Measurements from ENCODE around the gene FRRS1. TPM values are rescaled to one million over a fixed set of nuclear protein-coding genes. Genes with fewer than 3 reads are reported as not detected.
A peak's percentile ranks its signal among the peaks of the same experiment; 100 is the strongest.

Gene FRRS1
- total RNA-seq, 1 donor from 2014 or later: 2.7 TPM

DNA sequence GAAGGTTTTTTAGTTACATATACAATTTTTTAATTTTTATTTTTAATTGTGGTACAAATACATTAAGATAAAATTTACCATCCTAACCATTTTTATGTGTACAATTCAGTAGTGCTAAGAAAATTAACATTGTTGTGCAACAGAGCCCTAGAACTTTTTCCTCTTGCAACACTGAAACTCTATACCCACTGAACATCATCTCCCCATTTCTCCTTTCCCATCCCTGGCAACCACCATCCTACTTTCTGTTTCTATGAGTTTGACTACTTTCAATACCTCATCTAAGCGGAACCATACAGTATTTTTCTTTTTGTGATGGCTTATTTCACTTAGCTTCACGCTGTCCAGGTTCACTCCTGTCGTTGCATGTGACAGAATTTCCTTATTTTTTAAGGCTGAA, 66.4 kb downstream of the FRRS1 start:
- intact Hi-C loops (cut with DNase I): loop anchor here (10.0 kb wide), 1 partner anchor 165 kb away; no protein-coding TSS in a partner anchor
- ATAC-seq (ENCODE audit: poor library complexity): no peak
- DNase-seq: no peak

GRCh38 chr1:99697580-99697979, 68.9 kb downstream of the FRRS1 start:
- ATAC-seq (ENCODE audit: poor library complexity): no peak
- DNase-seq: no peak
- intact Hi-C loops (cut with DNase I): no loop called here

DNA sequence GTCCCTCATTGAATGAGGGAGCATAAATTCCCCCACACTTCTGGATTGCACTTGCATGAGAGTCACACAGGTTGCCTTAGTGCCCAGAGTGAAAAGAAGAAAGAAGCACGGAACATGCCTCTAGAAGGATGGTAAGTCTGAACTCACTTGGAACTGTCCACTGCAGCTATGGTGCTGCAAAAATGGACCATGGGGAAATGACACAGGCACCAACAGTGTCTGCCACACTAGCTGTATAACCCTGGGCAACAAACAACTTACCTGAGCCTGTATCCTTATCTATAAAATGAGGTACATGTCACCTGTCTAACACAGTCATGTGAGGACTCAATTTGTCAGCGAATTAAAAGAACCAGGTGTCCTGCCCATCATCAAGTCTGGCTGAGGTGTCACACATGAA, 69.8 kb downstream of the FRRS1 start:
- intact Hi-C loops (cut with DNase I): no loop called here
- ATAC-seq (ENCODE audit: poor library complexity) (peak; percentile 38), DNase-seq (no peak)

GRCh38 chr1:99691175-99691574, 75.3 kb downstream of the FRRS1 start:
- ATAC-seq (ENCODE audit: poor library complexity): peak; percentile 38
- intact Hi-C loops (cut with DNase I): no loop called here
- DNase-seq: no peak

DNA sequence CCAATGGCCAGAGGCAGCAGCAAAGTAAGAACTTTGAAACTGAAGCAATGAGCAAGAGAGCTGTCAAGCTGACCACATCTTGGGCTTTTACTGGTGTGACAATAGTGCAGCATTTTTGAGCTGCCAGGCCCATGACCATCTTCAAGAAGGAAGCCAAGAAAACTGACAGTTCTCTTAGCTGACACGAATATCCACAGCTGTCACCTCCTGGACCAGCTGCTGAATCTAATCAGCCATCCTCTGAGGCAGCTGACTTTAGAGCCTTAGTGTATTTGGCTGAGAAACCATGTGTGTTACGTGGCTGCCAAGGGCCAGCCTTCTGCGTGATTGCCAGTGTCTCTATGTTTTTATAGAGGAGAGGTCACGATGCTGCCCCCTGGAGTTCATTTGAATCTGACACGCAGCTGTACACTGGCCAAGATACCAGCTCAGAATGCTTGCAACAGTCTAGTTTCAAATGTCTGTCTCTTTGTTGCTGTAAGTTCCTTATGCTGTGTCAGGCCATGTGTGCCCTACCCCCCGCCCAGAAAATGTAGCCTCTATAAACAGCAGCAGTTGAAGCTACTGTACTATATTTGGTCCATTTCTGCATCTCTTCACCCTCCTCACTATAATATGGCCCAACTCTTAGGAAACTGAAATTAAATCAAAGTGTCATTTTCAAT, 80.8 kb downstream of the FRRS1 start:
- intact Hi-C loops (cut with DNase I): loop anchor here (5.0 kb wide), 1 partner anchor 38 kb away; the partner anchor contains the start of gene PALMD
- ATAC-seq (ENCODE audit: poor library complexity) (peak; percentile 90), DNase-seq (peak; percentile 85)

- intact Hi-C loops (cut with DNase I): no loop called here
- DNase-seq (no peak), ATAC-seq (ENCODE audit: poor library complexity) (no peak)
Observed at GRCh38 chr1:99682291-99682751, 84.1 kb downstream of the FRRS1 start.

- ATAC-seq (ENCODE audit: poor library complexity) (peak; percentile 18), DNase-seq (peak; percentile 40)
- intact Hi-C loops (cut with DNase I): no loop called here
Observed at GRCh38 chr1:99681583-99681982, 84.9 kb downstream of the FRRS1 start.

DNA sequence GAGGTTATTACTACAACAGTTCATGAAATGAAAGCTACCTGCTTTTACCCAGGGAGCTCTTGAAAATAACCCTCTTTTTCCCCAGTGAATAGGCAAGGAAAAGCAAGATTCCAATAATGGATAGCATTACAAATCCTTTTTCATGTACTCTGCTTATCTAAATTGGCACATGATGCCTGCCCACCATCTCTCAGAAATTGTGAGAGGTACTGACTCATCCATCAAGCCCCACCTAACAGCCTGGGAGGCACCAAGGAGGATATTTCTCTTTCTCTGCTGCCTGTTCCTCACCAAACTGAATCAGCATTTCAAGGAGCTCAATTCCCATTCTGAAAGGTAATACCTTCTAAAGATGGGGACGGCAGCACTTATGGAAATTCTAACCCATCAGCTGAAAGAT, 86.2 kb downstream of the FRRS1 start:
- DNase-seq (no peak), ATAC-seq (ENCODE audit: poor library complexity) (no peak)
- intact Hi-C loops (cut with DNase I): no loop called here

DNA sequence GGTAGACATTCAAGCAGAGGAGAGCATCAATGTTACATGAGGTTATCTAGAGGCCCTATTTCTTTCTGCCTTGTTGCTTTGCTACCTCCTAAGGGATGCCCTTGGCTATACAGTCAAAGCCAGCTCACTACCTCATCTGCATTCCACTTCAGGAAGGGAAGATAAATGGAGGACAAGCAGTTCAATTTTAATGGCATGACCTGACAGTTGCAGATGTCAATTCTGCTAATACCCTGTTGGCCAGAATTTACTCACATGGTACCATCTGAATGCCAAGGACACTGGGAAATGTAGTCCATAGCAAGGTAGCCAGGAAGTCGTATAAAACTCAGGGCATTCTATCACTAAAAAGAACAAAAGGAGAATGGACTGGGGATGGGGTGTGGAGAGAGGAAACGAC, 89.0 kb downstream of the FRRS1 start:
- intact Hi-C loops (cut with DNase I): no loop called here
- no peak for DNase-seq
- peak; percentile 57 for ATAC-seq (ENCODE audit: poor library complexity)

GRCh38 chr1:99676876-99677275, 89.6 kb downstream of the FRRS1 start:
- no peak for ATAC-seq (ENCODE audit: poor library complexity)
- intact Hi-C loops (cut with DNase I): no loop called here
- no peak for DNase-seq

DNA sequence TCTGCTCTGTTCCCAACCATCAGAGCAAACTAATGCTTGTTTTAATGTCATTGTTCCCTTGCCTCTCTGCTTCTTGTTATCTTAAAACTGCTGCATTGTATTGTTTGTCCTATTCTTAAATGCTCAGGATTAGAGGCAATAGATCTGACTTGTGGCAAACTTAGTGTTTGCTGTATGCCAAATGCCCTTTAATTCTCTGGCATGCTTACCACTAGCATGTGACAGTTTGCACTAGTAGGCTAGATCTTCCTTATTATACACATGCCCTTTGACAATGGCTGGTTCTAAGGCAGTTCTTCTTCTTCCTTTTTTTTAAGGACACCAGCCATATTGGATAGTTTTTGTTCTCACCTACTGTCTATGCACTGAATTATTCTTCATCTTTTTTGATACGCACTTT, 90.4 kb downstream of the FRRS1 start:
- intact Hi-C loops (cut with DNase I): no loop called here
- ATAC-seq (ENCODE audit: poor library complexity): peak; percentile 16

DNA sequence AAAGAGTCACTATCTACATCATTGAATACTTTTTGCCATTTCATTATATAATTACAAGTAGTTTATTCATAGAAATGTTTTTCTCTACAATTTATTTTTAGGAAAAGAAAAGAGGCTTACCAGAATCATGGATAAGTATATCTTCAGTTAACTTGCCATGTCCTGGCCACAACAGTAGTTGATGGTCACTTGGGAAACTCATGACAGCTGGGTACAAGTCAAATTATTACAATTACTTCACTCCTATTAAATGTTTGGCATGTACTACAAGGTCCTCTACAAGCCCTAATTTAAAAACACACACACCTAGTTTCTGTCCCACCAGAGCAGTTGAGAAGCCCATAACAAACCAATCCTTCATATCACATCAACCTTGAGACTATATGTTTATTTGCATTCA, 91.1 kb downstream of the FRRS1 start:
- DNase-seq: no peak
- ATAC-seq (ENCODE audit: poor library complexity): peak; percentile 19
- intact Hi-C loops (cut with DNase I): no loop called here

More for the DNA sequence above, 90.4 kb downstream of the FRRS1 start:
- no peak for DNase-seq

- intact Hi-C loops (cut with DNase I): no loop called here
- no peak for ATAC-seq (ENCODE audit: poor library complexity)
- no peak for DNase-seq
Observed at GRCh38 chr1:99674115-99675064, 92.0 kb downstream of the FRRS1 start.

GRCh38 chr1:99673315-99673714, 93.1 kb downstream of the FRRS1 start:
- intact Hi-C loops (cut with DNase I): loop anchor here (2.0 kb wide), 1 partner anchor 25 kb away; no protein-coding TSS in a partner anchor
- ATAC-seq (ENCODE audit: poor library complexity) (no peak), DNase-seq (no peak)

DNA sequence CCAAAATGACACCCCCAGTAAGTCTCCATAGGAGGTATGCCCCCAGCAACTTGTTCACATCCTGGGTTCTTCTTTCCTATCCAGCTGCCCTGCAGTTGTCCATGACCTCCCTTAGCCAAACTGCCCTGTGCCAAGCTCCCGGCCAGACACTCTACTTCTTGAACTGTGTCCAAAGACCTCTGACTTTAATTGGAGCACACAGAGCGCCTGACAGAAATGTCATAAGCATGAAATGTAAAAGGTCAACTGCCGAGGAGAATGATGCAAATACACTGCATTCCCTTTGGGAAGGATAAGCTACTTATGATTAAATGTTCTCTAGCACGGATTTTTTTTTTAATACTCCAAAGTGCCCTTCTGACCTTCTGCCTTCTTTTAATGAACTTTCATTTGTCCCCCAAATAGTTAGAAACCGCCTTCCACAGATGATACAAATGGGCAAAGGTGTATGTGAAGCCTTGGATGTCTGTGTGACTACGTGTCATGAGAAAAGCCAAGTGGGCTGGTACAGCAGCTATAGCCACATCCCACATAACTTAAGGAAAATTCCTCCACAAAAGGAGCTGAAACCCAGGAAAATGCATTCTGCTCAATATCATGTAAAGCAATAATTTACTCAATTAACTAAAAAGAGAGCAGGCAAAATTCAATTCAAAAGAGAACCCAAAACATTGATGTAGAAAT, 93.8 kb downstream of the FRRS1 start:
- ATAC-seq (ENCODE audit: poor library complexity) (peak; percentile 81), DNase-seq (peak; percentile 56)
- intact Hi-C loops (cut with DNase I): loop anchor here (2.0 kb wide), 1 partner anchor 24 kb away; no protein-coding TSS in a partner anchor

DNA sequence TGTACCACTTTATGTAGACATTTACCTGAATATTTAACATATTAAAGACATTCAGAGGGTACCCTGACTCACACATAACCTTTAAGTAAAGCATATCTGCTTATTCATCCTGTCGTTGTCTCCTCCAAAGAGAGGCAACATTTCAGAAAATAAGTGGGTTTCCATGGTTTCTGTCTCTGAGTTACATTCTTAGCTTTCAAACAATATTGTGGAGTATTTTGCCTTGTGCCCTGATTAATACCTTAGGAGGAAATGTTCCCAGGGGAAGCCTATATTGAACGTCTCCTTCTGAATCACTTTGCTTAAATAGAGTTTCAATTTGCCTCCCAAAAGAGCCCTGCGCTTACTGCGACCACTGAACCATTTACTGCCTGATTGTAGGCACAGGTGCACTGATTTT, 94.4 kb downstream of the FRRS1 start:
- no peak for DNase-seq
- ATAC-seq (ENCODE audit: poor library complexity): no peak
- intact Hi-C loops (cut with DNase I): loop anchor here (2.0 kb wide), 1 partner anchor 23 kb away; no protein-coding TSS in a partner anchor

GRCh38 chr1:99670583-99670982, 95.9 kb downstream of the FRRS1 start:
- DNase-seq (no peak), ATAC-seq (ENCODE audit: poor library complexity) (peak; percentile 33)

GRCh38 chr1:99669821-99670220, 96.6 kb downstream of the FRRS1 start:
- intact Hi-C loops (cut with DNase I): no loop called here
- DNase-seq: no peak
- ATAC-seq (ENCODE audit: poor library complexity): peak; percentile 11

More at GRCh38 chr1:99670583-99670982, 95.9 kb downstream of the FRRS1 start:
- intact Hi-C loops (cut with DNase I): no loop called here

- DNase-seq: no peak
- no peak for ATAC-seq (ENCODE audit: poor library complexity)
- intact Hi-C loops (cut with DNase I): no loop called here
Observed at GRCh38 chr1:99669376-99669775, 97.1 kb downstream of the FRRS1 start.
